ENCODE measurements around the gene SETDB1.

Gene SETDB1

GRCh38 chr1:150997949-150998348, 71.8 kb downstream of the SETDB1 start:
- TF ChIP-seq POLR2AphosphoS5 (IDR thresholded peaks at IDR 0.05; ENCODE audit: low read depth, low read length) (no peak), TAF1 (IDR thresholded peaks at IDR 0.05; ENCODE audit: borderline replicate concordance, low read depth, low read length) (no peak), POLR2A (IDR thresholded peaks at IDR 0.05; ENCODE audit: low read depth, low read length) (no peak)

GRCh38 chr1:150999051-150999674, 73.0 kb downstream of the SETDB1 start:
- FAIRE-seq (no peak), DNase-seq (ENCODE audit: insufficient read length) (no peak)
- no peak for TF ChIP-seq POLR2AphosphoS5 (IDR thresholded peaks at IDR 0.05; ENCODE audit: low read depth, low read length)
- no peak for TF ChIP-seq POLR2A (IDR thresholded peaks at IDR 0.05; ENCODE audit: low read depth, low read length)
- TF ChIP-seq TAF1 (IDR thresholded peaks at IDR 0.05; ENCODE audit: borderline replicate concordance, low read depth, low read length): no peak

More at GRCh38 chr1:150997949-150998348, 71.8 kb downstream of the SETDB1 start:
- DNase-seq (ENCODE audit: insufficient read length) (no peak), FAIRE-seq (no peak)

- TF ChIP-seq TAF1 (IDR thresholded peaks at IDR 0.05; ENCODE audit: borderline replicate concordance, low read depth, low read length) (no peak), POLR2AphosphoS5 (IDR thresholded peaks at IDR 0.05; ENCODE audit: low read depth, low read length) (no peak), POLR2A (IDR thresholded peaks at IDR 0.05; ENCODE audit: low read depth, low read length) (no peak)
- DNase-seq (ENCODE audit: insufficient read length) (no peak), FAIRE-seq (no peak)
Measured at GRCh38 chr1:150999926-151000325, 73.8 kb downstream of the SETDB1 start.

- FAIRE-seq (no peak), DNase-seq (ENCODE audit: insufficient read length) (no peak)
- no peak for TF ChIP-seq POLR2AphosphoS5 (IDR thresholded peaks at IDR 0.05; ENCODE audit: low read depth, low read length)
- no peak for TF ChIP-seq TAF1 (IDR thresholded peaks at IDR 0.05; ENCODE audit: borderline replicate concordance, low read depth, low read length)
Measured at GRCh38 chr1:151000408-151000807, 74.2 kb downstream of the SETDB1 start.

- FAIRE-seq (no peak), DNase-seq (ENCODE audit: insufficient read length) (no peak)
- TF ChIP-seq POLR2A (IDR thresholded peaks at IDR 0.05; ENCODE audit: low read depth, low read length): no peak
- no peak for TF ChIP-seq TAF1 (IDR thresholded peaks at IDR 0.05; ENCODE audit: borderline replicate concordance, low read depth, low read length)
- TF ChIP-seq POLR2AphosphoS5 (IDR thresholded peaks at IDR 0.05; ENCODE audit: low read depth, low read length): no peak
Measured at GRCh38 chr1:151001602-151002001, 75.4 kb downstream of the SETDB1 start.

GRCh38 chr1:151002051-151002450, 75.9 kb downstream of the SETDB1 start:
- DNase-seq (ENCODE audit: insufficient read length) (no peak), FAIRE-seq (no peak)
- TF ChIP-seq TAF1 (IDR thresholded peaks at IDR 0.05; ENCODE audit: borderline replicate concordance, low read depth, low read length) (no peak), POLR2AphosphoS5 (IDR thresholded peaks at IDR 0.05; ENCODE audit: low read depth, low read length) (no peak), POLR2A (IDR thresholded peaks at IDR 0.05; ENCODE audit: low read depth, low read length) (no peak)

GRCh38 chr1:151002611-151003010, 76.4 kb downstream of the SETDB1 start:
- TF ChIP-seq POLR2A (IDR thresholded peaks at IDR 0.05; ENCODE audit: low read depth, low read length) (no peak), POLR2AphosphoS5 (IDR thresholded peaks at IDR 0.05; ENCODE audit: low read depth, low read length) (no peak), TAF1 (IDR thresholded peaks at IDR 0.05; ENCODE audit: borderline replicate concordance, low read depth, low read length) (no peak)
- DNase-seq (ENCODE audit: insufficient read length) (no peak), FAIRE-seq (no peak)

- FAIRE-seq: no peak
- TF ChIP-seq POLR2AphosphoS5 (IDR thresholded peaks at IDR 0.05; ENCODE audit: low read depth, low read length) (no peak), POLR2A (IDR thresholded peaks at IDR 0.05; ENCODE audit: low read depth, low read length) (no peak), TAF1 (IDR thresholded peaks at IDR 0.05; ENCODE audit: borderline replicate concordance, low read depth, low read length) (no peak)
- no peak for DNase-seq (ENCODE audit: insufficient read length)
Measured at GRCh38 chr1:151003180-151003579, 77.0 kb downstream of the SETDB1 start.

- DNase-seq (ENCODE audit: insufficient read length) (no peak), FAIRE-seq (no peak)
- TF ChIP-seq POLR2A (IDR thresholded peaks at IDR 0.05; ENCODE audit: low read depth, low read length) (no peak), TAF1 (IDR thresholded peaks at IDR 0.05; ENCODE audit: borderline replicate concordance, low read depth, low read length) (no peak), POLR2AphosphoS5 (IDR thresholded peaks at IDR 0.05; ENCODE audit: low read depth, low read length) (no peak)
Measured at GRCh38 chr1:151005729-151006319, 79.7 kb downstream of the SETDB1 start.

- no peak for FAIRE-seq
- TF ChIP-seq TAF1 (IDR thresholded peaks at IDR 0.05; ENCODE audit: borderline replicate concordance, low read depth, low read length): no peak
- TF ChIP-seq POLR2AphosphoS5 (IDR thresholded peaks at IDR 0.05; ENCODE audit: low read depth, low read length): no peak
- TF ChIP-seq POLR2A (IDR thresholded peaks at IDR 0.05; ENCODE audit: low read depth, low read length): no peak
- no peak for DNase-seq (ENCODE audit: insufficient read length)
Measured at GRCh38 chr1:151006327-151007052, 80.3 kb downstream of the SETDB1 start, which contains the start of gene MINDY1. TSS of gene MINDY1 (minus strand) at chr1:151006902. CDS start at chr1:151002617, 4,285 bp downstream.

- TF ChIP-seq POLR2A (IDR thresholded peaks at IDR 0.05; ENCODE audit: low read depth, low read length) (no peak), POLR2AphosphoS5 (IDR thresholded peaks at IDR 0.05; ENCODE audit: low read depth, low read length) (no peak)
- FAIRE-seq: no peak
- DNase-seq (ENCODE audit: insufficient read length): no peak
Measured at GRCh38 chr1:151007853-151008243, 81.7 kb downstream of the SETDB1 start.

Measured in GM12892 (cell line).